DMS153 (cell line): ENCODE data around the gene MRFAP1.
A peak's percentile ranks its signal among the peaks of the same experiment; 100 is the strongest.
"Not testable (repeated sequence)": the region's sequence is repeated elsewhere in the genome, so short reads cannot be mapped to it uniquely, and the experiment has no call there.

Experiments used
- DNase-seq: peaks from one replicate; lab custom pipeline; 2025; lab: John Stamatoyannopoulos, UW

MRFAP1 gene

GRCh38 chr4:6668391-6668790 lies 27.9 kb downstream of the MRFAP1 start:
- no peak for DNase-seq

GRCh38 chr4:6671648-6672047 lies 31.2 kb downstream of the MRFAP1 start:
- DNase-seq = no peak

GRCh38 chr4:6672131-6672530 lies 31.6 kb downstream of the MRFAP1 start:
- DNase-seq = no peak

GRCh38 chr4:6672541-6673190 lies 32.2 kb downstream of the MRFAP1 start:
- not testable (repeated sequence) for DNase-seq

- not testable (repeated sequence) for DNase-seq
These were observed 32.7 kb downstream of the MRFAP1 start for GRCh38 chr4:6673191-6673659.

- peak; percentile 82 for DNase-seq
These were observed 33.4 kb downstream of the MRFAP1 start for GRCh38 chr4:6673660-6674499.

- no peak for DNase-seq
These were observed 34.1 kb downstream of the MRFAP1 start for GRCh38 chr4:6674500-6675149.

- DNase-seq = no peak
These were observed 36.5 kb downstream of the MRFAP1 start for GRCh38 chr4:6676722-6677558.

- DNase-seq = no peak
These were observed 40.0 kb downstream of the MRFAP1 start for GRCh38 chr4:6680372-6681034.

GRCh38 chr4:6681191-6681590 lies 40.7 kb downstream of the MRFAP1 start:
- no peak for DNase-seq

- no peak for DNase-seq
These were observed 42.5 kb downstream of the MRFAP1 start for GRCh38 chr4:6682862-6683590.

- no peak for DNase-seq
These were observed 44.2 kb downstream of the MRFAP1 start for GRCh38 chr4:6684656-6685055.

- DNase-seq = no peak
These were observed 45.8 kb downstream of the MRFAP1 start for GRCh38 chr4:6686104-6686787.

GRCh38 chr4:6687947-6688878 lies 47.7 kb downstream of the MRFAP1 start:
- DNase-seq = no peak

- DNase-seq = peak; percentile 38
These were observed 48.5 kb downstream of the MRFAP1 start for GRCh38 chr4:6688879-6689505.

GRCh38 chr4:6689506-6689960 lies 49.0 kb downstream of the MRFAP1 start:
- no peak for DNase-seq
